HG02852 (cell line): ENCODE measurements around the gene MMP2.

Source experiments
- ATAC-seq: cut with Tn5 transposase; IDR thresholded peaks from one replicate; pipeline ENCODE4 v1.9.1; 2021; ENCODE audit warnings: mild to moderate bottlenecking, moderate library complexity; ENCODE audit not compliant: unreplicated experiment

MMP2 gene

GRCh38 chr16:55508941-55509931 lies 30.2 kb downstream of the MMP2 start, which contains the start of gene LPCAT2:
Gene LPCAT2, plus strand, starts transcription at chr16:55509072. Its CDS starts 110 bp downstream, at chr16:55509182.
- no peak for ATAC-seq

- no peak for ATAC-seq
These were observed 31.3 kb downstream of the MMP2 start for GRCh38 chr16:55510185-55510805.

GRCh38 chr16:55512941-55513340 lies 33.9 kb downstream of the MMP2 start:
- ATAC-seq = no peak

DNA sequence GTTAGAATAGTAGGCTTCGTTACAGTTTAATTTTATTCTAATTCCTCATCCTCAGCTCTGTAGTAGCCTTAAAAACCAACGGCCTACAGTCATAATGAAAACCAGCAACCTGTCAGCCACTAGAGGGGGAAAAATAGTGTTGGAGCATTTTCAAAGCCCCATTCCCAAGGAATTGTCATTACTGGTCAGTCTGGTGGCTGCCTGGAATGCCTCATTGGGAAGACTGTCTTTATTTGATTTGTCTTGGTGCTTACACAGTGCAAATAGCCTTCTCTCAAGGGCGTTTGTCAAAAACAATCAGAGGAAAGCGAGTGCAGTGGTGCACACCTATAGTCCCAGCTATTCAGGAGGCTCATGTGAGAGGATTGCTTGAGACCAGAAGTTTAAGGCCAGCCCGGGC lies 34.6 kb downstream of the MMP2 start:
- no peak for ATAC-seq

GRCh38 chr16:55515111-55515510 lies 36.1 kb downstream of the MMP2 start:
- ATAC-seq = no peak

DNA sequence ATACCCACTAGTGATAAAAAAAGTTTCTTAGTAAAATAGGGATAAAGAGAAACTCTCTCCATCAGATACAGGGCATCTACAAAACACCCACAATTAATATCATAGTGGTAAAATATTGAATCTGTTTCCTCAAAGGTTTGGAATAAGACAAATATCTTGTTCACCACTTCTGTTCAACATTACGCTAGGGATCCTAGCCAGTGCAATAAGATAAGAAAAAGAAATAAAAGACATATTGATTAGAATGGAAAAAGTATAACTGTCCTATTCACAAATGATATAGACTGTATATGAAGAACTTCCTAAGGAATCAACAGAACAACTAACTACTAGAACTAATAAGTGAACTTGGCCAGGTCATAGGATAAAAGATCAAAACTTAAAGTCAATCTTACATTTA lies 42.8 kb downstream of the MMP2 start:
- ATAC-seq = no peak

DNA sequence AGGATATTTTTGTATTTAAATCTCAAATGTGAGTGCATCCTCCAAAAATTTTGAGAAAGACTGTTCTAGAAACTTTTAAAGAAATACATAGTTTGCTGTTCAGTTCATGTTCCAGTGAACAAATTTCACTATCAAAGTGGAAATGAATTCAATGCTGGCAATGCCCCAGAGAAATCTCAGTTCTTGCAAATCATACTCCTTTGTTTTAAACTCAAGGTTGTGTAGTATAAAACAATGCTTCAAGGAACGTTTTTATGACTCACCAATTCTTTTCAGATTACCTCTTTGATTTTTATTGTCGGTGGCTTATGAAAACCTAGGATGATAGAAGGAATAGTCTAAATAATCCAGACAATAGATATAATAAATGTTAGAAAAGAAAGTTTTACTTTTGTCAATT lies 47.4 kb downstream of the MMP2 start:
- ATAC-seq = no peak

- ATAC-seq = no peak
These were observed 48.9 kb downstream of the MMP2 start for GRCh38 chr16:55527885-55528284.

- no peak for ATAC-seq
These were observed 50.0 kb downstream of the MMP2 start for GRCh38 chr16:55529018-55529417.

DNA sequence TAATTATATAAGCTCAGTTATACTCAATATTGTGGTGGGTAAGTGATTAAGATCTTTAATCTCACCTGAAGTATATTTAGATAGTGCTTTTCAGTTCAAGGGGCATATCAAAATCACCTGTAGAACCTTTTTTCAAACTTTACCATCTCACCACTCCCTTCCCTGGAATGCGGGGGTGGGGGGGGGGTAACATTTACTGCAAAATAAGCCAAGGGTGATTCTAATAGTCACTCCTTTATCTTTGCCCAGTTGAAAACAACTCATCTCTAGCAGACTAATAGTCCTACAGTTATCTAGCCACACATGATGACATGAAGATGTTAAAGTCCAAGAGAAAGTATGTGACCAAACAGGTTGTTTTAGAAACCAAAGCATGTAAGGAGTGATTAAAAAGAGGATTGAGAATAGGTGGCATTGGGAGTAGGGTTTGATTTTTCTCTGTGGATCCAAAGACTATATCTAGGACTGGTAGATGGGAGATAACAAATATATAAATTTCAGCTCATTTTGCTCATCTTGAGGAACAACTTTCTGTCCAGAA lies 51.4 kb downstream of the MMP2 start:
- no peak for ATAC-seq

DNA sequence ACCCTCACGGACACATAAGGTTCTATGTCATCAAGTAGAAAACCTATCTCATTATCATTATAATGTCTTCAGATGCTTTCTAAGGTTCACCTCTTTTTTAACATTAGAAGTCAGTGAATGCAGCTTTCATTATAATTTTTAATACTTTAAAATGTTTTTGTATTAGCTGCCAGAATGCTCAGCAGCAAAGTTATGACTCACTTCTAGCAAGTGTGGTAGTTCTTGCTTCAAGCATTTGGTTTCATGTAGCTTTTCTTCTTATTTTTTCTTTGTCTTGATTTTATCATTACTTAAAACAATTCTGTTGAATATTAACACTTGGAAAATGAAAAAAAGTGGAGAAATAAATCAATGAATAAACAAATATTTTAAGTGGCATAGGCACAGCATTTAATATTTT lies 53.2 kb downstream of the MMP2 start:
- no peak for ATAC-seq

DNA sequence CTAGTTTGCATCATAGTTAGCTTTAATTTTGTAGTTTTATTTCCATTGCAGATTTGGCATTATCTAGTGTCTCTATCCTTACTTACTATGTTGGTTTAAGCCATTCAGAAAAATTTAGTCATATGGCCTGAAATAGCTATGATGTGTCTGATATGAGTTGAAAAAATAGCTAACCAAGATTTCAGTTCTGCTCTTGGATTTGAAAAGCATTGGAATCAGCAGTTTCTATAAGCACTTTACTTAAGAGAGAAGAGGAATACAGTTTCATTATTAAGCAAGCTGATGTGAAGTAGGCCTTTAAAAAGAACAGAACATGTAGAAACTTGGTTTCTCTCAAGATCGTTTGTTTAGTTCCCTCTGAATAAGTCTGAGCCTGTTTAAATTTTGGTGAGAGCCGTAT lies 55.8 kb downstream of the MMP2 start:
- ATAC-seq = no peak

- no peak for ATAC-seq
These were observed 60.1 kb downstream of the MMP2 start for GRCh38 chr16:55539049-55539448.

- ATAC-seq = no peak
These were observed 60.5 kb downstream of the MMP2 start for GRCh38 chr16:55539488-55539887.

- no peak for ATAC-seq
These were observed 61.2 kb downstream of the MMP2 start for GRCh38 chr16:55540221-55540620.

- no peak for ATAC-seq
These were observed 63.6 kb downstream of the MMP2 start for GRCh38 chr16:55542459-55543082.

GRCh38 chr16:55543472-55543871 lies 64.5 kb downstream of the MMP2 start:
- ATAC-seq = no peak

- ATAC-seq = no peak
These were observed 73.6 kb downstream of the MMP2 start for GRCh38 chr16:55552621-55553020.

GRCh38 chr16:55555436-55555835 lies 76.4 kb downstream of the MMP2 start:
- no peak for ATAC-seq
